ENCODE results near the gene PELI3. TPM values are rescaled to one million over a fixed set of nuclear protein-coding genes. Genes with fewer than 3 reads are reported as not detected.

PELI3 gene
- total RNA-seq, 1 experiment from 2014 or later, result 3.2 TPM

DNA sequence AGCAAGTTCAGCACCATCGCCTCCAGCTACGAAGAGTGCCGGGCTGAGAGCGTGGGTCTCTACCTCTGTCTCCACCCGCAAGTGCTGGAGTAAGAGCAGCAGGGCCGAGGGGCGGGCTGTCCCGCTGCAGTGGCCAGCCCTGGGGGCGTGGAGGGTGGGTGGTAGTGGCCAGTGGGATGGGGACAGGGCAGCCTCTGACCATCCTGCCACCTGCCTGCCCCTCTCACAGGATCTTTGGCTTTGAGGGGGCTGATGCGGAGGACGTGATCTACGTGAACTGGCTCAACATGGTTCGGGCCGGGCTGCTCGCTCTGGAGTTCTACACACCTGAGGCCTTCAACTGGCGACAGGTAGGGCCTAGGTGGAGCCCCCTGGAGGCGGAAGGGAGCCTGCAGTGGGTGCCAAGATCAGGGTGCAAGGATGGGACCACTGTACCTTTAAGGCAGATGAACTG lies 28.7 kb downstream of the PELI3 start:
- no peak for DNase-seq (ENCODE audit: extremely low read depth, low read depth)

DNA sequence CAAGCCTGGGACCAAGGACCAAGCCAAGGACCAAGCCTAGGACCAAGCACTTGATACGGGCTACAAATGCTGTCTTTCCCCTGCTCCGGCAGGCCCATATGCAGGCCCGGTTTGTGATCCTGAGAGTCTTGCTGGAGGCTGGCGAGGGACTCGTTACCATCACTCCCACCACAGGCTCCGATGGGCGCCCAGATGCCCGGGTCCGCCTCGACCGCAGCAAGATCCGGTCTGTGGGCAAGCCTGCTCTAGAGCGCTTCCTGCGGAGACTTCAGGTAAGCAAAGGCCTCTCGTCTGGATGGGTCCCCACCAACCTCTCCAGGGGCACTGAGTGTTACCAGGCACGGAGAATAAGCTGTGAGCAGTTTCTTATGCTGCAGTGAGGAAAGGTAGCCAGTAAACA lies 30.5 kb downstream of the PELI3 start:
- DNase-seq (ENCODE audit: extremely low read depth, low read depth), result no peak

DNA sequence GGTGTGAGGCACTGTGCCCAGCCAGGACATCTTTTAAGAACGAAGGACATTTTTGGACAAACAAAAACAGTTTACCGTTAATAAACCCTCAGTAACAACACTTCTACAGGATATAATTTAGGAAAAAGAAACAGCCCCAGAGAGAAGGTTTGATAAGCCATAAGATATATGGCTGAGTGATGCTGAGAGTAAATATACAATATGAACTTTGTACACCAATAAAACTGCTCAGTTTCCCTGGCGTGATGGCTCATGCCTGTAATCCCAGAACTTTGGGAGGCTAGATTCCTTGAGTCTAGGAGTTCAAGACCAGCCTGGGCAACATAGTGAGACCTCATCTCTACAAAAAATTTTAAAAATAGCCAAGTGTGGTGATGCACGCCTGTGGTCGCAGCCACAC lies 31.8 kb downstream of the PELI3 start:
- DNase-seq (ENCODE audit: extremely low read depth, low read depth), result no peak

DNA sequence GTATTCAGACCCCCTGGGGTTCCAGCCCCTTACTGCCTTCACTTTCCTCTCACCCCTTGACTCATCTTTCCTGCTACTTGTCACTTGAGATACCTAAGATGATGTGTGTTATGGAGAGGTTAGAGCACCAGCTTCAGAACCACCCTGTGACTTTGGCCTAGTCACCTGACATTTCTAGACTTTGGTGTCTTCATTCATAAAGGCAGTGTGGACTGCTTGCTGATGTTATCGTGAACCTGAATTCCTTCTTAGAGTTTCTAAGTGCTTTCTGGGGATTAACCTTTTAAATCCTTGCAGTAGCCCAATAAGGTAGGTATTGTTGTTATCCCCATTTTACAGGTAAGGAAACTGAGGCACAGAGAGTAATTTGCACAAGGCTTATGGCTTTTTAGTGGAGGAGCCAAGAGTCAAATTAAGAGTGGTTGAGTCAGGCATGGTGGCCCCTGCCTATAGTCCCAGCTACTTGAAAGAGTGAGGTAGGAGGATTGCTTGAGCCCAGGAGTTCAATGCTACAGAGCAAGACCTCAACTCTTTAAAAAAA lies 38.6 kb downstream of the PELI3 start:
- DNase-seq (ENCODE audit: extremely low read depth, low read depth), result no peak

DNA sequence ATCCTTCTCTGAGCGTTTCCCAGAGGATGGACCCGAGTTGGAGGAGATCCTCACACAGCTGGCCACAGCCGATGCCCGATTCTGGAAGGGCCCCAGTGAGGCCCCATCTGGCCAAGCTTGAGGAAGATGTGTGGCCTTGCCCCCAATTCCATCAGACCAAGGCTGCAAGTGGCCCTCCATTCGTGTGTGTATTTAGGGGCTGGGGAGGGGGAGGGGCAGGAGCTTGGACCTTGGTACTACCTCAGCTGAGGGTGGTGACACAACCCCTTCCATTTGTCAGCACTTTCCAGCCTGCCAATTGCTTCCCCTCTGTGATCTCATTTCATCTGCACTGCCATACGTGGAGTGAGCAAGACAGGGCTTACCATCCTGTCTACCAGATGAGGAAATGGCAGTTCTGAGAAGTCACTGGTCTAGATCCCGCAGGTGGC lies 42.4 kb downstream of the PELI3 start:
- DNase-seq (ENCODE audit: extremely low read depth, low read depth), result no peak

DNA sequence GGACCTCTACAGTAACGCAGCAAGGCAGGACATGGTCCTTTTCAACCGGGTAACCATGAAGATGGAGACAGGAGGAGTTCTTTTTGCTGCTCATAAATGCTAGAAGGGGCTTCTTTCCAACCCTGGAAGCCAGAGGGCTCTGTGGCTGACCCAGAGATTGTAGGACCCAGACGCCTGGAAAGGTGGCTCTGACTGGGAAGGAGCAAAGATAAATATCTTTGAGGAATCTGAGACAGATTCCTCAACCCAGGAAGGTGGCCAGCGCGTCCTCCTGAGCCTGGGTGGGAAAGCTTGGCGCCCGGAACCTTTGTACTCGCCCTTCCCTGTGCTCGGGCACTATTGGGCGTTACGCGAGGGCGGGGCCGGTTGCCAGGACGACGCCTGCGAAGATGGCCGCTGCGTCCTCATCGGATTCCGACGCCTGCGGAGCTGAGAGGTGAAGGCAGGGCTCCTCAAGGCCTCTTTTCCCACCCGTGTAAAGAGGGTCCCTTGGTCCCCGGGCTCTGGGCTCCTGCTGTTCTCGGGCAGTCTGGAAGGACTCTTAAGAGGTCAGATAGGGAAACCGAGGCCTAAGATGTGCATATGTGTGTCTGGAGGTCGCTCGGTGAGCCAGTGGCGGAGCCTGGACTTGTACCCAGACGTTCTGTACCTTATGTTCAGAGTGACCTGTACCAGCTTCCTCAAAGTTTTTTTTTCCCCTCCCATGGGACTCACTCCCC lies 43.7 kb downstream of the PELI3 start, which contains the start of gene BBS1:
BBS1 (plus strand) TSS at position 365 of the 719 bp plus-strand sequence; CDS start at position 390, 25 bp downstream.
- peak; percentile 62 for DNase-seq (ENCODE audit: extremely low read depth, low read depth)

DNA sequence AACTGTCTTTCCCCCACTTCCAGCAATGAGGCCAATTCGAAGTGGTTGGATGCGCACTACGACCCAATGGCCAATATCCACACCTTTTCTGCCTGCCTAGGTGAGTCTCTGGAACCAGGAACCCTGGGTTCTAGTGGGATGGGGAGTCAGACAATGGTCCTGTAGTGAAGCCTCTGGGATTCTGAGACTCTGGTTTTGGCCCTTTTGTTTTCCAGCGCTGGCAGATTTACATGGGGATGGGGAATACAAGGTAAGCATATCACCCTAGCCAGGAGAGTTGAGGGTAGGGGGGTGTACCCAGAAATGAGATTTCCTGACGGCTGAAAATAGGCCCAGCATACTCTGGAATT lies 44.3 kb downstream of the PELI3 start:
- DNase-seq (ENCODE audit: extremely low read depth, low read depth), result no peak

DNA sequence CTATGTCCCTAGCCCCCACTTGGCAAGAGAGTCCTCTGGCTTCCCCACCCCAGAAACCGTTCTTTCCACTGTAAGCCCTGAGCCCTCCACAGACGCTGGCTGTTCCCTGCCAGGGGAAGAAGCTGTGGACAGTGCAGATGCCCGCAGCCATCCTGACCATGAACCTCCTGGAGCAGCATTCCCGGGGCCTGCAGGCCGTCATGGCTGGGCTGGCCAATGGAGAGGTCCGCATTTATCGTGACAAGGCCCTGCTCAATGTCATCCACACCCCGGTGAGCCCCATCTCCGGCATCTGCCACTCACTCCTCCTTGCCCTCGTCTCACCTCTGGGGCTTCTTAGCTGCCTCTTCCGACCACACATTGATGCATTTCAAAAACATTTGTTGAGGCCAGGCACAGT lies 56.9 kb downstream of the PELI3 start:
- DNase-seq (ENCODE audit: extremely low read depth, low read depth), result no peak

DNA sequence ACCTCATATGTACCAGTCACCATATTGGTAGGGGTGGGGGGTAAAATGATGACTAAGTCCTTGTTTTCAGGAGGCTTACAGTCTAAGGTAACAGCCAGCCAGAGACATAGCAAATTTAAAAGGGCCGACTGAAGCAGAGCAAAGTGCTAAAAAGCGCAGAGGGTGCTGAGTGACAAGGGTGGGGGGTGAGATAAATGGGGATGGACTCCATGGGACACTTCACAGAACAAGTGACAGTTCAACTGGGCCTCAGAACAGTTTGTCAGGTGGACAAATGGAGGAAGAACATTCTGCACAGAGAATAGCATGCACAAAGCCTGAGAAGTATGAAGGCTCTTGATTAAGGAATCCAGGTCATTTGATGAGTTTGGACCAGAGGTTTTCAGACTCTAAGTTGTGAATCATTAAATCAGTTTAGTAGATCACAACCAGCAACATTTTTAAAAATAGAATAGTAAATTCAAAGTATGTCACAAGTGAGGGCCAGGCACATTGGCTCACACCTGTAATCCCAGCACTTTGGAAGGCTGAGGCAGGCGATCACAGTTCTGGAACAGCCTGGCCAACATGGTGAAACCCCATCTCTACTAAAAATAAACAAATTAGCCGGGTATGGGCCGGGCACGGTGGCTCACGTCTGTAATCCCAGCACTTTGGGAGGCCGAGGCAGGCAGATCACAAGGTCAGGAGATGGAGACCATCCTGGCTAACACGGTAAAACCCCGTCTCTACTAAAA lies 57.8 kb downstream of the PELI3 start:
- DNase-seq (ENCODE audit: extremely low read depth, low read depth), result no peak

Small RNAs within 50 kb of the gene (small RNA-seq; reads per million reads assigned to genes)
- gene RF00416, result 0 reads per million in 2 experiments

Other genes with a start within 250 kb of the PELI3 start
- gene KLC2, start 209.2 kb upstream of the PELI3 start, total RNA-seq (2014; rRNA removed; shearing (Covaris generic)), result 17.1 and 17.8 TPM in 2 replicates
- gene RAB1B, start 198.3 kb upstream of the PELI3 start, total RNA-seq (2014; rRNA removed; shearing (Covaris generic)), result 55.6 and 65.3 TPM in 2 replicates
- 0.20 TPM in 1 of 2 replicates, not detected in the other for gene CNIH2, start 188.7 kb upstream of the PELI3 start, total RNA-seq (2014; rRNA removed; shearing (Covaris generic))
- gene YIF1A, start 177.8 kb upstream of the PELI3 start, total RNA-seq (2014; rRNA removed; shearing (Covaris generic)), result 62.5 and 74.1 TPM in 2 replicates
- 0.32 and 0.40 TPM in 2 replicates for gene TMEM151A, start 175.0 kb upstream of the PELI3 start, total RNA-seq (2014; rRNA removed; shearing (Covaris generic))
- not detected in 2 replicates for gene CD248, start 149.9 kb upstream of the PELI3 start, total RNA-seq (2014; rRNA removed; shearing (Covaris generic))
- gene RIN1, start 130.5 kb upstream of the PELI3 start, total RNA-seq (2014; rRNA removed; shearing (Covaris generic)), result 18.7 and 23.9 TPM in 2 replicates
- gene BRMS1, start 121.8 kb upstream of the PELI3 start, total RNA-seq (2014; rRNA removed; shearing (Covaris generic)), result 35.3 and 44.2 TPM in 2 replicates
- gene B4GAT1, start 119.3 kb upstream of the PELI3 start, total RNA-seq (2014; rRNA removed; shearing (Covaris generic)), result 15.0 and 16.9 TPM in 2 replicates
- gene SLC29A2, start 95.1 kb upstream of the PELI3 start, total RNA-seq (2014; rRNA removed; shearing (Covaris generic)), result 4.6 and 4.7 TPM in 2 replicates
- not detected in 2 replicates for gene NPAS4, start 45.9 kb upstream of the PELI3 start, total RNA-seq (2014; rRNA removed; shearing (Covaris generic))
- gene MRPL11, start 28.1 kb upstream of the PELI3 start, total RNA-seq (2014; rRNA removed; shearing (Covaris generic)), result 66.8 and 90.4 TPM in 2 replicates
- gene DPP3, start 13.5 kb downstream of the PELI3 start, total RNA-seq (2014; rRNA removed; shearing (Covaris generic)), result 30.8 and 31.9 TPM in 2 replicates
- 13.7 and 16.7 TPM in 2 replicates for gene BBS1, start 43.7 kb downstream of the PELI3 start, total RNA-seq (2014; rRNA removed; shearing (Covaris generic))
- 8.0 and 13.7 TPM in 2 replicates for gene ZDHHC24, start 79.1 kb downstream of the PELI3 start, total RNA-seq (2014; rRNA removed; shearing (Covaris generic))
- gene ACTN3, start 80.0 kb downstream of the PELI3 start, total RNA-seq (2014; rRNA removed; shearing (Covaris generic)), result not detected in 2 replicates
- gene CTSF, start 101.7 kb downstream of the PELI3 start, total RNA-seq (2014; rRNA removed; shearing (Covaris generic)), result 9.0 and 9.5 TPM in 2 replicates
- gene CCDC87, start 126.2 kb downstream of the PELI3 start, total RNA-seq (2014; rRNA removed; shearing (Covaris generic)), result 0.37 and 0.52 TPM in 2 replicates
- 13.7 and 14.7 TPM in 2 replicates for gene CCS, start 126.3 kb downstream of the PELI3 start, total RNA-seq (2014; rRNA removed; shearing (Covaris generic))
- gene RBM14, start 149.7 kb downstream of the PELI3 start, total RNA-seq (2014; rRNA removed; shearing (Covaris generic)), result 36.9 and 38.1 TPM in 2 replicates
- gene RBM4, start 171.8 kb downstream of the PELI3 start, total RNA-seq (2014; rRNA removed; shearing (Covaris generic)), result 64.3 and 69.4 TPM in 2 replicates
- 14.1 and 17.2 TPM in 2 replicates for gene RBM4B, start 211.0 kb downstream of the PELI3 start, total RNA-seq (2014; rRNA removed; shearing (Covaris generic))

All from NCI-H460 (cell line).